Mesangial cell (primary cell): ENCODE measurements around the gene CLK3. TPM values are rescaled to one million over a fixed set of nuclear protein-coding genes. Genes with fewer than 3 reads are reported as not detected.

Experiments
- total RNA-seq: library from RNA; depleted of rRNA; stranded (reverse); fragments of >200 nt; gene quantifications from 2 replicates; pipeline ENCODE4 v1.2.3, GENCODE V29; 2015

Gene CLK3
- total RNA-seq = 55.5 and 71.5 TPM in 2 replicates

DNA sequence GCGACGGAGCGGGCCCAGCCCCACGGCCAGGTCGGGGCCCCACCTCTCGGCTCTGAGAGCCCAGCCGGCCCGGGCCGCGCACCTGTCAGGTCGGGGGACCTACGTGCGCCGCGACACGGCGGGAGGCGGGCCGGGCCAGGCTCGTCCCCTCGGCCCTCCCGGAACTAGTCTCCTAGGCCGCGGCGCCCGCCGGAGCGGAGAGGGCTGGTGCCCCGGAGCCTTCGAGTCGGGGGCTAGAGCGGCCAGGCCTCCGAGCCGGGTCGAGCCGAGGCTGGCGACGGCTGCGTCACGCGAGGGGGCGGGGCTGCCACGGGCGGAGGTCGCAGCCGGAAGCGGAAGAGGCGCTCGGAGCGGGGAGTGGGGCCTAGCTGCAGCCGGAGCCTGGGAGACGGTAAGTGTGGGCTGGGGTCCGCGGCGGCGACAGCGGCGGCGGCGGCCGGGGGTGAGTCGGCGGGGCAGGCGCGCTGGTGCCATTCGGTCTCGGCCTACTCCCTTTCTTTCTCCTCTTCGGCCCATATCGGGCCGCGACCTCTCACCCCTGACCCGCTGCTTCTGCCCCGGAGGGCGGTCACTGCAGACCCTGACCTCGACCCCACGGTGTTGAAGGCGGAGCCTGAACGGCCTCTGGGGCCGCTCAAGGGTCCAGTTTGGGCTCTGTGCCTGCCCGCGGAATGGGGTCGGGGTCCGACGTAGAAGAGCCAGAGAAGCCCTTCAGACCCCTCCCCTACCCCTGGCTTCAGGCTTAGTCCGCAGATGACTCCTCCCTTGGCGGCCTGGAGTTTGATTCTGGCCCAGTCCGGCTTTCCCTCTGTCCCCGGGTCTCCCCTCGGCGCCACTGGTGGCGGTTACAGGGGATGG, at the start of gene CLK3:
Gene CLK3, plus strand, starts transcription at position 329 of the 858 bp plus-strand sequence. CDS start 3,361 bp downstream, outside the sequence.

Other genes with a start within 250 kb of the CLK3 start
- 1.1 and 1.6 TPM in 2 replicates for gene CYP11A1, start 248.2 kb upstream of the CLK3 start, total RNA-seq
- 33.8 and 96.3 TPM in 2 replicates for gene SEMA7A, start 181.9 kb upstream of the CLK3 start, total RNA-seq
- 64.4 and 64.9 TPM in 2 replicates for gene UBL7, start 154.7 kb upstream of the CLK3 start, total RNA-seq
- gene ARID3B, start 74.6 kb upstream of the CLK3 start, total RNA-seq = 3.7 and 7.0 TPM in 2 replicates
- 14.1 and 15.6 TPM in 2 replicates for gene EDC3, start 80.2 kb downstream of the CLK3 start, total RNA-seq
- gene CYP1A1, start 109.7 kb downstream of the CLK3 start, total RNA-seq = not detected in 2 replicates
- gene CYP1A2, start 133.0 kb downstream of the CLK3 start, total RNA-seq = not detected in 2 replicates
- 34.4 and 40.1 TPM in 2 replicates for gene CSK, start 166.2 kb downstream of the CLK3 start, total RNA-seq
- not detected in 2 replicates for gene LMAN1L, start 197.0 kb downstream of the CLK3 start, total RNA-seq
- gene CPLX3, start 210.8 kb downstream of the CLK3 start, total RNA-seq = not detected in 2 replicates
- gene ULK3, start 227.3 kb downstream of the CLK3 start, total RNA-seq = 18.6 and 31.4 TPM in 2 replicates